GM19372 (cell line): ENCODE results near the gene PRM1.

Experiments used
- ATAC-seq: cut with Tn5 transposase; IDR thresholded peaks from one replicate; pipeline ENCODE4 v1.9.1; 2021; ENCODE audit warnings: mild to moderate bottlenecking, low read depth, moderate library complexity; ENCODE audit not compliant: unreplicated experiment

PRM1 gene

DNA sequence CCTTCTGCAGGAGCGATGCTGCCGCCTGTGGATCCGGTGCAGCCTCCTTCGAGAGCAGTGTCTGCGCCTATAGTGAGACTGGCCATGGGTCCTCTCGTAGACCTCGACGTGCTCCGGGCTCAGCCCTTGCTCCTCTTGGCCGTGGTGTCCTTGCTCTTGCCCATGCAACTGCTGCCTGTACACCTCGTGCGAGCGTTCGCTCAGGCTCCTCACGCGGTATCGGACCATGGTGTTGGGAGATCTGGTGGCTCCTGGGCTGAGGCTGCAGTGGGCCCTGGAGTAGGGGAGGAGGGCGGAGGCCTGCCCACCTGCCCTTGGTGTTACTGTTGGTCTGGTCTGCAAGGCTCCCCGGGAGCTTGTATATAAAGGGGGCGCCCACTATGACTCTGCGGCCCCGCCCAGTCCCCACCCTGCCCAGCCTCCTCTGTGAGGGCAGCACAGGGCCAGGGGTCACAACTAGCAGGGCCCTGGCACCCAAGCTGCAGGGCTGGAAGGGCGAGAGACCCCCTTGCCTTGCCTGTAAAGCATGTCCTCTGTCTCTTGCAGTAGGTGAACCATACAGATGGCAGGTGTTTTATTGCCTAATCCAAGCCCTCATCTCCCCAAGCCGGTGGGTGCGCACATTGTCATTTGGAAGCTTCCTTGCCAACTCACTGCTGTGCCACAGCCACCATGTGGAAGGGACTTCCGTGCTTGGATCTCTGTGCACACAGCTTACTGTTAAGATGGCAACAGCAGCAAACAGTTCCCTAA is 4.8 kb downstream of the PRM1 start, which contains the start of gene PRM2:
PRM2 (minus strand) TSS at position 338 of the 753 bp plus-strand sequence; CDS start at position 228, 110 bp downstream.
- ATAC-seq = no peak

DNA sequence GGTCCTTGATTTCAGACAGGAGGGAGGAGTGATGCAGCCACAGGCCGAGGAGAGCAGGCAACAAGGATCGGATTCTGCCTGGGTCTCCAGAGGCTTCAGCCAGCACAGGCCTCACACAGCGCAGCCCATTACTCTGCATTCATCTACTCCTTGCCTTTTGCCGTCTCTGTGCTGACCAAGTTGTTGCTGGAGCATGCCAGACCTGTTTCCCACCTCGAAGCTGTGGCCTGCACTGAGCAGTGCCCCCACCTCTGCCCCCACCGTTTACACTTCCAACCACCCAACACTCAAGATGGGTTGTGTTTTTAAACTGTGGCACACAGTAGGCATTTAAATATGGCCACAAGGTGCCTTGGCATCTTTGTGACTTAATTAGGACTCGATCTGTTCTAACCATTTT is 6.2 kb downstream of the PRM1 start:
- no peak for ATAC-seq

DNA sequence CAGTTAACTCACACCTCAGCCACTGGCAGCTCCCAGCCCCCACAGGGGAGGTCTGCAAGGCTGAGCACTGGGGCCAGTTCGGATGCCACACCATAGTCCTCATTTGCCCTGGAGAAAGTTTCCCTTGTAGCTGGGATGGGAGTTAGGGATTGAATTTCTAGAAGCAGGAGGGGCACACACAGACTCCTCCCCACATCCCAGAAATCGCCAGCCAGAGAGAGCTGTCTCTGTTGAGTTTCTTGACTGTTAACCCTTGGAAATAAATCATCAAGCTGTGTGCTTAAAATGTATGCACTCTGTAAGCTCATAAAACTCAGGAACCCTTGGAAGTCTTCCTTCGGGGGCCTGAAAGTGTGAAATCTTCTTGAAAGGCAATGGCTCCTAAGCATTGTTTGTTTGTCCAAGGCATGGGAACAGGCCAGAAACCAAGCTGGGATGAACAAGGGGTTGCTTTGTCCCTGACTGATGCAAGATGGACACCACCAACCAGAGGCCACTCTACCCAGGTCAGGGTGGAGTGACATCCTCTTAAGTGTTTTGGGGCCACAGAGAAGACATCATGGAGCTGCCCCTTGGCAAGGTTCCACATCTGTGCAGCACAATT is 7.3 kb downstream of the PRM1 start:
- ATAC-seq = no peak

DNA sequence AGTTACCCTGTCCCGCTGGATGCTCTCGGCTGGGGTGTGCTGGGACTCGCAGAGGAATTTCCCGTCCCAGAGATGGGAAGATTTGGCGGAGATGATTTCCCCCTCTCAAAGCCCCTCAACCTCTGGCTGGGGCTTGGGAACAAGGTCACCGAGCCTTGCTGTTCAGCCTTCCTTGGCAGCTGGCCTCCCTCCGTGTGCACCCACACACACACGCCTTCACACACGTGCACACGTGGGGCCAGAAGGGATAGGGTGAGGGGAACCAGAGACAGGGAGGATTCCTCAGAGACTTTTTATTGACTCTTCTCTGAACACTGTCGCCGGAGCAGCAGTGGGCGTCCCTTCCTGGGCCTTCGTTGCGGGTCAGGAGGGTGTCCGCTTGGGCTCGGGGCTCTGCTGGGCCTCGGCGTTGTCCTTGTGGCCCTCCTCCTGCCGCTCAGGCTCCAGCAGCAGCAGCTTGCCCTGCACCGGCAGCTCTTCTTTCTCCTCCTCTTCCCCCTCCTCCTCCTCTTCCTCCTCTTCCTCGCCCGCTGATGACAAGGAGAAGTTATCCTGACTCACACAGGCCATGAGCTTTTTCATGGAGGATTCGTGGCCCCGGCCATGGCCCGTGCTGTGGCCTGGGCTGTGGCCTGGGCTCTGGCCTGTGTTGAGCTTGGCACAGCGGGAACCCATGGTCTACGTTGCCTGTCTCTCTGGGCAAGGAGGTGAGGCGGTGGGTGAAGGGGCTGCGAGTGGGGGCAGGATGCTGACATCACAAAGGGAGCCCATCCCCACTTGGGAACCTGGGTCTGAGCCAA is 8.0 kb downstream of the PRM1 start, which contains the start of gene PRM3:
PRM3 (minus strand) TSS at position 709 of the 800 bp plus-strand sequence; CDS start at position 675, 34 bp downstream.
- no peak for ATAC-seq

DNA sequence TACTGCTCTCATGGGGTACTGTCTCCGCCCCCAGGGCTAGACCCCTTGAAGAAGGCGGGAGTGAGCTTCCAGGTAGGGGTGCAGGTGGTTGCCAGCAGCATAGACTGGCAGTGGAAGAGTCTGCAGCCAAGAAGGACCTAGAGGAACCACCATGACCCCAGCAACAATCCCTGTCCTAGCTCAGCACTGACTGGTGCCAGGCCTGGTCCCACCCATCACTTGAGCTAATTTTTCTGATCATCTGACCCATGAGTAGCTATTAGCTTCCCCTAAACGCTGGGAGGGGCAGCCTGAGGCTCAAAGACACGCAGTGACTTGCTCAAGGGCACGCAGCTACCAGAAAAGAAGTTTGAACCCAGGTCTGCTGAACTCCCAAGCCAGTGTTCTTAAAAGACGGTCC is 8.6 kb downstream of the PRM1 start:
- ATAC-seq = no peak

DNA sequence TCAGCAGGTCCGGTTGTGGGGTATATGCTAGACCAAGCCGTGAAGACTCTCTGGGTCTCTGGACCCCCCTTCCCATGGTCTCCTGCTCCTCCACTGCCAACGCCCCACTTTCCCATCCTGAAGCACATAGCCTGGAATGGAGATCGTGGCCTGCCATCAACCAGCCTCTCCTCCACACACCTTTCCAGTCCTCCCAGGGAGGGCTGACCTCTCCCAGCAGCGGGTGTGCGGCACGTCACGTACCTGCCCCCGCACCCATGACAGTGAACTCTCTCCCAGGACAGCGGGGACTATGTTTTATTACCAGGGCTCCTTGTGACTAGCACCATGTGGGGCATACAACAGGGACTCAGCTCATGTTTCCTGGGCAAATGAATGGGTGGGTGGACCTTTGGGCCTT is 9.5 kb downstream of the PRM1 start:
- no peak for ATAC-seq

DNA sequence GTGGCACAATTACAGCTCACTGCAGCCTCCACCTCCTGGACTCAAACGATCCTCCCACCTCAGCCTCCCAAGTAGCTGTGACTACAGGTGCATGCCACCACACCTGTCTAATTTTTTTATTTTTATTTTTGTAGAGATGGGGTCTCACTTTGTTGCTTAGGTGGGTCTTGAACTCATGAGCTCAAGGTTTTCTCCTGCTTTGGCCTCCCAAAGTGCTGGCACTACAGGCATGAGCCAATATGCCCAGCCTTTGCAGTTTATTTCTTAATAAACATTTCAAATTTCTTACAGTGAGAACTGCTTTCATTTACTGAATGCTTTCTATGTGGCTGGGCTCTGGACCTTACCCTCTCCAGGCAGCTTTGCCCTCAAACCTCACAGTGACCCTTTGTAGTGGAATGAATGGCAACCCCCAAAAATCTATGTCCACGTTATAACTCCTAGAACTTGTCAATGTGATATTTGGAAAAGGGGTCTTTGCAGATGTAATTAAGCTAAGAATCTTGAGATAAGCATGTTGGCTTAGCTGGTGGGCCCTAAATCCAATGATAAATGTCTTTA is 10.4 kb downstream of the PRM1 start:
- ATAC-seq = no peak

DNA sequence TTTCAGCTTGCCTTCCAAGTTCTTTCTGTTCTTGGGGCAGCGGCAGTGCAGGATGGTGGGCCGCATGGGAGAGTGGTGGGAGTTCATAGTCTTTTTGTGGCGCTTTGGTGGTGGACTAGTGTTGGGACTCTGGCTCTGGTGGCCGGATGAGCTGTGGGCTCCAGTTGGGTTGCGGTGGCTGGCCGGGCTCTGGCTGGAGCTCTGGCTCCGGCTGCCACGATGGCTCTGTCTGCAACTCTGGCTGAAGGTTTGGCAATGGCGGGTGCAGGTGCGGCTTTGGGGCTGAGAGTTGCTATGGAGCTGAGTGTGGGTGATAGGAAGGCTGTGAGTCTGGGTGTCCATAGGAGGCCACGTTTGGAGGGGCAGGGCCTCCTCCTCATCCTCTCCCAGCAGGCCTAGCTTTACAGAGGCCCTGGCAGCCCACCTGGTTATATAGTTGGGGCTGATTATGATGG is 12.2 kb downstream of the PRM1 start, which contains the start of gene TNP2:
TNP2 (minus strand) TSS at position 405 of the 455 bp plus-strand sequence; CDS start at position 342, 63 bp downstream.
- no peak for ATAC-seq

DNA sequence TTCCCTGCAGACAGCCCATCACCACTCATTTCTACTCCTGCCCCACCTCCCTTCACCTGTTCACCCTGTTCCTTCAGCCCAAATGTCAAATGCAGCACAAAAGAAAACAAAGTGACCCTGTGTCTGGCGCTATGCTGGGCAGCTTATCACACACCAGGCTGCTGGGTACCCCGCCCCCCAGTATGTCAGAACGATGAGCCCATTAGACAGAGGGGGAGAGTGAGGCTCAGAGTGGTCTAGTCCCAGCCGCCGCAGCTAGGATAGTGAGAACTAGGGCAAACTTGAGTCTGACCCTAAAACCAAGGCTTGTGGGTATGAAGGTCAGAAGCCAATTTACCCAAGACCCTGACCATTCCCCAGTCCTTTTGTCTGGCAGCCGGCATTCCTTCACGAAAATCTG is 16.0 kb downstream of the PRM1 start:
- ATAC-seq = no peak

DNA sequence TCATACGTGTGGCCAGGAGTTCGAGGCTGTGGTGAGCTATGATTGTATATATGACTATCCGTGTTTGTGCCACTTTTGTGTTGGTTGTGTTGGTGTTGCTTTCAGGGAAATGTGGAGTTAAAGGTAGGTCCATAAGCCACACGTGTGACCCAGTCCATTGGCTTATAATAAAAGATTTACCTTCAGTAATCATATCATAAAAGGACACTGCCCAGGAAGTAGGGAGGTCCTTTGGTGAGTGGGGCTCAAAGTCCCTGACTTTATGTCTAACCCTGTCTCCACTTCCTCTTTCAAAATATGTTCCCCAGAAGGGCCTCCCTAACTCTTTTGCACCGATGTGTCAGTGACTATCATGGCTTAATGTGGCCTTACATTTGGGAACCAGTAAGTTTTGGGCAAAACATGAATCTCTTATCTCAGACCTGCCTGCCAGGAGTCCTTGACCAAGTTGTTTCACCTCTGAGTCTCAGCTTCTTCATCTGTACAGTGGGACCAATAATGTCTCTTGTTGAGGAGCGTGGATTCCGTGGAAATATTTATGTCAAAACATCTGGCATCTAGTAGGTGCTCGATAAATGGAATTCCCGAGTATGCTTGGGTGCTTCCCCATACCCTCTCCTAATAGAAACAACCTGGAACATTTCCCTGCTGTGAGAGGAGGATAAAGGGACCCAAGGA is 16.8 kb downstream of the PRM1 start:
- ATAC-seq = no peak

DNA sequence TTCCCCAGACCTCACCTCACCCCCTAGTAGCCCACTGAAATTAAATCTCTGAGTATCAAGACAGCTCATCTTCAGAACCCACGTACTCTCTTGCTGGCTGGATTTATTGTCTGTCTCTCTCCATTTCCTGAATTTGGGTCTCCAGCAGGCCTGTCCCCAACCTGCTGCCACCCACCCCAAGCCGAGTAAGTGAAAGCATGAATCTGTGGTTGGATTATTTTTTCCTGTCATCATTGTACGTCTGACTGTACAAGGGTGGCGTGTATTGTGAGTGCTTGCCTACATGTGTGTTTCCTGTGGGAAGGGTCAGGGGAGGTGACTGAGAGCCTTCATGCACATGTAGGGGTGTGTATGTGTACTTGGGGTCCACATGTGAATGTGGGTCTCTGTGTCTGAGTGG is 17.4 kb downstream of the PRM1 start:
- no peak for ATAC-seq

DNA sequence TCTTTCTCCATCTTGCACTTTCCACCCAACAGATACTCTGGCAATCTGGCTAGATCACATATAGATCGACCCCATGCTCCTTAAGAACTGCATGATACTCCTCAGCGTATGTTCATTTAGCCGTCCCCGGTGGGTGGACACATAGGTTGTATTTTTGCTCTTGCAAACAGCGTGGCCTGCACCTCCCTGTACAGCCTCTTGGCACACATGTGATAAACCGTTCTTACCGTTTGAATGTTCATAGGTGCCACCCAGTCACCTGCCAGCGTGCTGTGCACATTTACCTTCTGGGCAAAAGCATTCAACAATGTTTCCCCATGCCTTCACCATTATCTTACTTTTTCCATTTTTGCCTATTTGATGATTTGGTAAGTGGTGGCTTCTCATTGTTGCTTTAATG is 18.2 kb downstream of the PRM1 start:
- no peak for ATAC-seq

DNA sequence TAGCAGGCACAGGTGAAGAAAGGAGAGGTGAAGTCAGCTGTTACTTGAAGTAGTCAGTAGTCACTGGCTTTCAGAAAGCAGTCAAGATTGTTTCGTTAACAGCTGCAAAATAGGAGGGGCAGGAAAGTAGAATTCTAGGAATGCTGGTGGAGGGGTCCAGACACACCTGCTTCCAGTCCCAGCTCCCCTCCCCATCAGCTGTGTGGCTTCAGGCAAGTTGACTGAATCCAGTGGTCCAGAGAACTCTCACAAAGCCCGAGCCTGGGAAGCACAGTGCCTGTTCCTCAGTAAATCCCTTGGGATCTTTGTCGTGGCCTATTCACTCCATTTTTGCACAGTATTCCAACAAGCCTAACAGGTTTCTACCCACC is 20.5 kb downstream of the PRM1 start:
- ATAC-seq = no peak

DNA sequence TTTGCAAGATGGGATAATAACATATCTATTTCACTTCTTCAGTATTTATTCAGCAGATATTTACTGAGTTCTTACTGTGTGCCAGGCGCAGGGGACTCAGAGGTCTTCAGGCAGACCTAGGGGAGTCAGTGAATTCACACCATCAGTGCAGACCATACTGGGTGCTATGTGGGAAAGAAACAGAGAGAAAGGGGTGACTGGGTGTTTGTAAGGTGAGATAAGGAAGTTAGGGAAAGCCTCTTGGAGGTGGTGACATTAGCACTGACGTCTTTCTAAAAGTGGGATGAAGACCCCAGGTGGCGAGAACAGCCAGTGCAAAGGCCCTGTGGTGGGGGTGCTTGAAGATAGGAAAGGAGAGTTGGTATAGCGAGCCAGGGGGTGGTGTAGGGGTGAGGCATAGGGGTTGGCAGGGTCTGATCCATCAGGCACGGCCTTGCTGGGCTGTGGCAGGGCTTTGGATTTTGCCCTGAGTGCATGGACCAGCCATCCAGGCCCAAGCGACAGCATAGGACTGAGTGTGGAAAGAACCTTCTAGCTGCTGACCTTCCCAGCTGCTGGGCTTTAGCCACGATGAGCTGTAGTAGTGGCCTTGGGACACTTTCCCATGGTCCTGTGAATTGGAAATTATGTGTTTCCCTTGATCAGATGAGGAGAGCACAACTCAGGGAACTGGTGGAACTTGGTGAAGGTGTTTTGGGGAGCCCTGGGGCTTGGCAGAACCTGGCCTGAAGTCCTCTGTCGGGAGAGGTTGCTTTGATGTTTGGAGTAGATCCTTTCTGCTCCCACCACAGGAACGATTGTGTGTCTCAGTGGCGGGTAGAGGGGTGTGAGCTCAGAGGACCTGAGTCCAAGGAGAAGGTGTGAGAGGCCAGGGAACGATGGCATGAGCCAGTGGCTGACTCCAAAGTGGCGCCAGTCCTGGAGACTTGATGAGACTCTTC is 21.2 kb downstream of the PRM1 start:
- no peak for ATAC-seq

DNA sequence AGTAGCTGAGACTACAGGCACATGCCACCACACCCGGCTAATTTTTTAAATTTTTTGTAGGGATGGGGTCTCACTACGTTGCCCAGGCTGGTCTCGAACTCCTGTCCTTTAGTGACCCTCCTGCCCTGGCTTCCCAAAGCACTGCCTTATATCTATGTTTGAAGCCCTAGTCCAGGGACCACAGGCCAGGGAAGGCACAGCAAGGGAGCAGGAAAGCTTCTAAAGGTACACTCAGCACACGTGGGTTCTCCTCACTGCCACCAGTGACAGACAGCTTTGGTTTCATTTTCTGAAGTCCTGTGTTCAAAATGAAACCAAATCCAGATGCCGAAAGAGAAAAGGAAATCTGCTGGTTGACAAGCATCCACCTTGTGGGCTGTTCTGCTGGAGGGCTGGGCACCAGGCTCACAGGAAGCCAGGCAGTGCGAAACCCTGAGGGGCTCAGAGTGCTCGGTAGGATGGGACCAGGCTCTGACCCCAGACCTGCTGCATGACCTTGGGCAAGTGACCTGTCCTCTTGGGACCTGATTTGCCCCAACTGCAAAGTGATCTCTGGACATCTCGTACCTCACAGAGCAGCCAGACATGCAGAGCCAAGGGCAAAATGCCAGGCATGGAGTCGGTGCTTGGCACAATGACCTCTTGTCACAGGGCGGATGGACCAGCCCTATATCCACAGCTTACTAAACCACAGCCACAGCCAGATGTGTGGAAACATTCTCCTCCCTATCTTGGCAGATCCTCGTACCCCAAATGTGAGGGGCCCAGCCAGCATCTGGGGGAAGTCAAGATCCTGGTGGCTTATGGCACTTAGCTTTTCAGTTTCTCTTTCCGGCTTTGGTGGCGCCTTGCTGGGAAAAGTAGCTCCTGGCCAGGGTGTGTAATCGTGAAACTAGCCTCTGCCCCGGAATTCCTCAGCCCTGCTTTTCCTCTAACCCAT is 22.3 kb downstream of the PRM1 start:
- ATAC-seq = no peak

DNA sequence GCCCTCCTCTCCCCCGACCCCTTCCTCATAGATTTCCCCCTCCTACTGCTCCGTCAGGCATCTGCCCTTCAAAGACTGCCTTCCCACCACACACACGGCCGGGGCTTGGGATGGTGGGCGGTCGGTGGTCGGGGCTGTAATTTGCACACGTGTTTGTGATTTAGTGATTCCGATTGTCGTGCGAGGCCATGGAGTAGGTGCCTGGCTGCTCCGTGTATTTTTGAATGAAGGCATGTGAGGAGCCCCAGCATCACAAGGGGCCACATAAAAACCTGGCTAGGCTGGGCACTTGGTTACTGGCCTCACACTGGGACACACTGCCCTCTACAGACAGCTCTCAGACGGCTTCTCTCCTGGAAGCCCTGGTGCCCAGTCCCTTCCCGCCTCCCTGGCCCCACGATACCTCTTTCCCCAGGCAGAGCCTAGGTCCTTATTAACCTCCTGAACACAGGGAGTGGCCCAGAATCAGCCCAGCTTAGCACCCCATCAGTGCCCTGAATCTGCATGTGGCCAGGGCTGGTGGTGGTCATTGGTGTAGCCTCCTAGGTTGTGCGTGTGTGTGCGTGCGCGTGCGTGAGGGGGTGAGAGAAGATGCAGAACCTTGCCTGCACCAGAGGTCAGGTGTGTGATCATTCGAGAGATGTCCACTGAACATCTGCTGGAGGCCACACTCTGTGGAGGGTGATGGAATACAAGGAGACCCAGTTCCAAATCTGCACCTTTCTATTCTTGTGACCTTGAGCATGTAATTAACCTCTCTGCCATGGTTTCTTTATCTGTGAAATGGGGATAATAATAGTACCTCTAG is 23.8 kb downstream of the PRM1 start:
- ATAC-seq = no peak

DNA sequence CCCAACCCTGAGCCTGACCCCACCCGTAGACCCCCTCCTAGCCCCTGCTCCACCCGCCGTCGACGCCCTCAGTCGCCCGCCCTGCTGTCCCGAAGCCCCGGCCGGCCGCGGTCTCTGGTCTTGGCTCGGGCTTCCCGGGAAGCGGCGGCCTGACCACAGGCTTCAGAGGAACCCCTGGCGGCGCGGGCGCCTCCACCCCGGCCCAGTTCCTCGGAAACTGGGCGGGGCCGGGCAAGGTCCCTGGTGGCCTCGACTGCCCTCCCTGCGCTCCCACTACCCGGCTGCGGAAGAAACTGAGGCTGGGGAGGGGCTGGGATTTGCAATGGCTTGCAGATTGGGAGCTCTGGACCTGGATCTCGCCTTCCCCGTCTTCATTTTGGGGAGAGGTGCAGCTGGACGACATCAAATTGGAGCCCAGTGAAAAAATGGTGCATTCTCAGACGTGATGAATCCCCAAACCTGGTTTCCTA is 24.4 kb downstream of the PRM1 start:
- no peak for ATAC-seq
